Measurements from ENCODE around the gene ADAT1.
"Not testable (repeated sequence)": the region's sequence is repeated elsewhere in the genome, so short reads cannot be mapped to it uniquely, and the experiment has no call there.

Gene ADAT1

DNA sequence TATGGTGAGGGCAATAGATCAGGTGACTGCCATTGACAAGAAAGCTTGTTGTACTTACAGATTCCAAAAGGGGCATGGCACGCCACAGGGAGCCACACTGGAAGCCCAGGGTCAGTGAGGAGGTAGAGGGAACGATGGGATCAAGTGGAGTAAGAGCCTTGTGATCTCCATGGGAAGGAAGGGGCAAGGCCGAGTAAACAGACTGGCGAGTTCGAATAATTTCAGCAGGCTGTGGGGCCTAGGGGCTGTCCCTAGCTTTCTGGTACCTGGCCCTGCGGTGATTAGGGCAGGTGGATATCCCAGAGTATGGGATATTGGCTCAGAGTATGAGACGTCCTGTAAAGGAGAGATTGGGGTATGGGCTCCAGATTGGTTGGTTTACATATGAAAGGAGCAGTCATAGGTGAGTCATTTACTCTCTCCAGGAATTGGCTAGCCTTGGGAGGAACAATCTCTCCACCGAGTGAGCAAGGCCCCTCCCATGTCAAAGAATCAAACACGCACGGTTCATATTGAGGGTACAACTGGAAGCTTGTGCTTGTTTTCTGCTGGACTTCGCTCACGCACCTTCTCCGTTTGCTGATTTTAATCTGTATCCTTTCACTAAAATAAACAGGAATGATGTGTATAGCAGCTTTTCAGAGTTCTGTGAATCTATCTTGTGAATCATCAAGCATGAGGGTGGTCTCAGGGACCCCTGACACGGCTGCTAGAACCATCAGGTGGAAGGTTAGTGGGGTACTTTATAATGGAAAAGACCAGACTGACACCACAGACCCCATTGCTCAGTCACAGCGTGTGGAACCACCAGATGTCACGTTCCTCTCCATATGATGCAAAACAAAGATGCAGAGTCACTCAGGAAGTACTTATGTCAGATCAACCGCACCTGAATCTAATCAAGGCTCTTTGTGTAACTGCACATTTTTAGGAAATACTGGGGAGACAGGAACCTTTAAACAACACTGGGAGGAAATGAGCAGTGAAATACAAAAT, 29.0 kb downstream of the ADAT1 start:
- ChIA-PET POLR2A (ENCODE audit: low non-redundant PET) (no interaction called here), CTCF (interaction anchor here (0.7 kb wide), 1 partner anchor 21 kb away, joined by 3 read pairs; no protein-coding TSS in a partner anchor)
- TF ChIP-seq, protein P1, sequence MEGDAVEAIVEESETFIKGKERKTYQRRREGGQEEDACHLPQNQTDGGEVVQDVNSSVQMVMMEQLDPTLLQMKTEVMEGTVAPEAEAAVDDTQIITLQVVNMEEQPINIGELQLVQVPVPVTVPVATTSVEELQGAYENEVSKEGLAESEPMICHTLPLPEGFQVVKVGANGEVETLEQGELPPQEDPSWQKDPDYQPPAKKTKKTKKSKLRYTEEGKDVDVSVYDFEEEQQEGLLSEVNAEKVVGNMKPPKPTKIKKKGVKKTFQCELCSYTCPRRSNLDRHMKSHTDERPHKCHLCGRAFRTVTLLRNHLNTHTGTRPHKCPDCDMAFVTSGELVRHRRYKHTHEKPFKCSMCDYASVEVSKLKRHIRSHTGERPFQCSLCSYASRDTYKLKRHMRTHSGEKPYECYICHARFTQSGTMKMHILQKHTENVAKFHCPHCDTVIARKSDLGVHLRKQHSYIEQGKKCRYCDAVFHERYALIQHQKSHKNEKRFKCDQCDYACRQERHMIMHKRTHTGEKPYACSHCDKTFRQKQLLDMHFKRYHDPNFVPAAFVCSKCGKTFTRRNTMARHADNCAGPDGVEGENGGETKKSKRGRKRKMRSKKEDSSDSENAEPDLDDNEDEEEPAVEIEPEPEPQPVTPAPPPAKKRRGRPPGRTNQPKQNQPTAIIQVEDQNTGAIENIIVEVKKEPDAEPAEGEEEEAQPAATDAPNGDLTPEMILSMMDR (conservative IDR thresholded peaks at IDR 0.05; ENCODE audit: low read depth) = no peak
- peak; percentile 81 for DNase-seq (ENCODE audit: low spot score)
- no peak overlapping the region for H3K27ac ChIP-seq

DNA sequence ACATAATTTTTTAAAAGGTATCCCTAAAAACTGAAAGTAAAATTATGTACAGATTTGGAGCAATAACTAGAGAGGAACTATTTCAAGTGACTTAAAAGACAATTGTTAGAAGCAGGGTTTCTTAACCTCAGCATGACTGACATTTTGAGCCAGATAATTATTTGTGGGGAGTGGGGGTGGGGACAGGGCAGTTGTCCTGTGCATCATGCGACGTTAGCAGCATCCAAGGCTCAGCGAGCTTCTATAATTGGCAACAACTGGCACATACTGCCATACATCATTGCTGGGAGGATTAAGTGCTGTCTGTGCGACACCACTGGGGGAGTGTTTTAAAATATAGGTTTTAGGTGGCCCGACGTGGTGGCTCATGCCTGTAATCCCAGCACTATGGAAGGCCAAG, 29.8 kb downstream of the ADAT1 start:
- H3K27ac ChIP-seq = no peak overlapping the region
- TF ChIP-seq, protein P1 (conservative IDR thresholded peaks at IDR 0.05; ENCODE audit: low read depth) = no peak

DNA sequence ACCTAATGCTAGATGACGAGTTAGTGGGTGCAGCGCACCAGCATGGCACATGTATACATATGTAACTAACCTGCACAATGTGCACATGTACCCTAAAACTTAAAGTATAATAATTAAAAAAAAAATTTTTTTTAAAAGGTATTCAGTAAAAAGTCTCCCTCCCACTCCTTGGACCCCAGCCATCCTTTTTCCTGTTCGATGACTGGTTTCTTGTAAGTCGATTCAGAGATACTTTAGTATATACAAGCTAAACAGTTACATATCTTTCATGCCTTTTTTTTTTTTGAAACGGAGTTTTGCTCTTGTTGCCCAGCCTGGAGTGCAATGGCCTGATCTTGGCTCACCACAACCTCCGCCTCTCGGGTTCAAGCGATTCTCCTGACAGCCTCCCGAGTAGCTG, 31.2 kb downstream of the ADAT1 start:
- POLR2A ChIA-PET (ENCODE audit: low non-redundant PET); DNase-seq (ENCODE audit: low spot score); H3K27ac ChIP-seq: not testable (repeated sequence)
- CTCF ChIA-PET = interaction anchor here (0.6 kb wide), 2 partner anchors 26 to 290 kb away, joined by 3 to 5 read pairs; no protein-coding TSS in a partner anchor

More for the DNA sequence above, 29.8 kb downstream of the ADAT1 start:
- ChIA-PET CTCF (no interaction called here), POLR2A (ENCODE audit: low non-redundant PET) (no interaction called here)
- DNase-seq (ENCODE audit: low spot score) = no peak

DNA sequence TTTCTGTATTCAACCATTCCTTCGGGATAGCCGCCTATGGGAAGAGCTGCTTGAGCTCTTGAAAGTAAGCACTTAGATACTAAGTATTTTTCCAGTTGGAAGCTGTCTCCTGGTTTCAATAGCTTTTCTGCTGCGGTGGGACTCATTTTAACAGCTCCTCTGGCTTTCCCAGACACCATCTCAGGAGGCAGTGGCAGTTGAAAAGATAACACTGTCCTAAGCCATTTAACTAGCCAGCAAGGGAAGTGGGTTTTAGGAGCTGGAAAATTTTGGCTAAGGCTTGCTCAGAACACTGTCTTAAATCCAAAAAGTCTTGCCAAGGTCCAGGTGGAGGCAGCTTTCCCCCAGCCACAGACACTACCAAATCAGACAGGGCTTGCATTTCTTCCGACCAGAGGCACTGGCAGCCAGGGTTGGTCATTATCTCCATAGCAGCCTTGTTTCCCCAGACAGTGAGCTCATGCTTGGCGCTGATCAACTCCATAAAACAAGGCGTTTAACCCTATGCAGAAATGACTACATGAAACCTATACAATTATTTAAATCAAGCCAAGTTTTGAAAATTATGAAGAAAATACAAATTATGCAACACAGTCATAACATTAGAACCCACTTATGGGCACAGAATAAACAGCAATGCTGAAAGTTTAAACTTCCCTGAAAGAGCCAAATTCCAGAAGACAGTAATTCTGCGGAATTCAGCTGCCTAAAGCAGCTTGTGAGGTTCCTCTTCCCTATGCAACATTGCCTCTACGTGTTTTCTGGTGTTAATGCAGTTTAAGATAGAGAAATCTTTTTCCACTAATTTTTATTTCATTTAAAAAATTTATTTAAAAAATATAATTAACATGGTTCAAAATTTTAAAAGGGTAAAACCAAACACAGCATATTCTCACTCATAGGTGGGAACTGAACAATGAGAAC, 31.9 kb downstream of the ADAT1 start:
- TF ChIP-seq, protein P1 (conservative IDR thresholded peaks at IDR 0.05; ENCODE audit: low read depth) = no peak
- no peak for DNase-seq (ENCODE audit: low spot score)
- POLR2A ChIA-PET (ENCODE audit: low non-redundant PET) = no interaction called here
- CTCF ChIA-PET = interaction anchor here (0.6 kb wide), 1 partner anchor 289 kb away, joined by 3 read pairs; no protein-coding TSS in a partner anchor
- peak overlapping the region; percentile 53; the same call in 1 of the 2 replicates for H3K27ac ChIP-seq

DNA sequence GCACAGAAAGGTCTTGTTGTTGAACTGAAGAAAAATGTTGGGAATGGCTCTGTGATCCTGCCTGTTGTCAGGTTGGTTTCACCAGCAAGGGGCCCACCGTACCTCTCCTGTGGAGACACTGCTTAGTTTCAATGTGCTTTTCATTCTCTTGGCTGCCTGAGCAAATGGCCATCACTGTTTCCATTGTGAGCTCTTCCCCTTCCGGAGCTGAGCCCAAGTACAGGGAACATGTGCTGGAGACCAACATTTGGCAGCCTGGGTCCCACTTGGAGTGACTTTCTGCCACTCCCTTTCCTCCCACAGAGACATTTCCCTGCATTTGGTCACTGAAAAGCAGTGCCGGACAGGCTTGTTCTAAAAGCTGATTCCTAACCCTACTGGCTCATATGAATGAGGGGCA, 33.8 kb downstream of the ADAT1 start:
- DNase-seq (ENCODE audit: low spot score) = no peak
- ChIA-PET POLR2A (ENCODE audit: low non-redundant PET) (no interaction called here), CTCF (no interaction called here)
- H3K27ac ChIP-seq = no peak overlapping the region
- TF ChIP-seq, protein P1 (conservative IDR thresholded peaks at IDR 0.05; ENCODE audit: low read depth) = no peak

DNA sequence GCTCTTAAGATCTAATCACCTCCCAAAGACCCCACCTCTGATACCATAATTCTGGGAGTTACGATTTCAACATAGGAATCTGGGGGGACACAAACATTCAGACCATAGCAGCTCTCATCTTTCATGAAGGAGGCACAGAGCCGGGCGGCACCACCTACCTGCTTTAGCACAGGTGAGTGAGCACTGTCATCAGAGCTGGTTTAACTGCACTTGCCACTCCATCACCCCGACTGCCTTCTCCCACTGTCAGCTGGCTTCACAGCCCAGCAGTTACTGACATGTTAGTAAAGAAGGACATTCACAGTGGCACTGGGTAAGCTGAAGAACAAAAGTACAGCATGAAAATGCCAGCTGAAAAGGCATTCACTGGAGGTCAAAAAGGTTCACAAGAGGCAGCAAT, 34.4 kb downstream of the ADAT1 start:
- ChIA-PET CTCF (interaction anchor here (0.5 kb wide), 1 partner anchor 8 kb away, joined by 8 read pairs; no protein-coding TSS in a partner anchor), POLR2A (ENCODE audit: low non-redundant PET) (no interaction called here)
- no peak overlapping the region for H3K27ac ChIP-seq
- TF ChIP-seq, protein P1 (conservative IDR thresholded peaks at IDR 0.05; ENCODE audit: low read depth) = no peak
- no peak for DNase-seq (ENCODE audit: low spot score)

All from RWPE1 (cell line).